Stimulated activated CD8-positive, alpha-beta memory T cell treated with anti-CD3 and anti-CD28 coated beads, Interleukin-7, amount 100 ng/mL, for 48 hours (primary cell): ENCODE data around the gene IL21.
A peak's percentile ranks its signal among the peaks of the same experiment; 100 is the strongest.
"Not testable (repeated sequence)": the region's sequence is repeated elsewhere in the genome, so short reads cannot be mapped to it uniquely, and the experiment has no call there.

Source experiments
- DNase-seq, 2 donors: peaks; one replicate each; pipeline ENCODE4 v3.0.0-alpha.2; 2020; ENCODE audit warnings: low read depth in 1 of 2; ENCODE audit errors: extremely low read depth in 1 of 2

IL21 gene

GRCh38 chr4:122583906-122584305, 37.0 kb downstream of the IL21 start:
- no peak for DNase-seq

- peak in 1 of 2 donors; percentile 57 for DNase-seq
These were observed 42.8 kb downstream of the IL21 start for GRCh38 chr4:122577808-122578781.

- DNase-seq = no peak
These were observed 43.7 kb downstream of the IL21 start for GRCh38 chr4:122577189-122577553.

- DNase-seq = no peak
These were observed 44.3 kb downstream of the IL21 start for GRCh38 chr4:122576261-122577188.

GRCh38 chr4:122574347-122574746, 46.5 kb downstream of the IL21 start:
- DNase-seq = not testable (repeated sequence)

GRCh38 chr4:122562449-122562848, 58.4 kb downstream of the IL21 start:
- no peak for DNase-seq
